ENCODE measurements around the gene ANGPTL2. TPM values are rescaled to one million over a fixed set of nuclear protein-coding genes. Genes with fewer than 3 reads are reported as not detected.

Gene ANGPTL2
- total RNA-seq, 1 donor from 2014 or later, result 20.6 TPM

DNA sequence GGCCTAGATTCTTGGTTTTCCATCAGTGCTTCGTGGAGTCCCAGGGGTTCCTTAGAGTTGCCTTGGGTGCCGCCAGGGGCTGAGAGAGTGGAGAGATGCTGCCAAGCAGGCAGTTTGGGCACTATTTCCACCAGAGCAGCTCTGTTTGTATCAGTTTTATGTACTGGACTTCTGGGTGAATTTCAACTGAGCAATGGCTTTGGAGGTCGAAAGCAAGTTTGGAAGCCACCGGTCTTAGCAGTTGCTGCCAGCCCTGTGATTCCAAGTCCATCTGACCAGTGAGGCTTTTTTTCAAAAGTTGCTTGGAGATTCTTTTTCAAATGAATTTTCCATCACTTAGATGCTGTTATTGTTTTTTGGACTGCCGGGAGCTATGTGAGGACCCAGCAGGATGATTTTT, 68.5 kb downstream of the ANGPTL2 start:
- TF ChIP-seq, protein P1, sequence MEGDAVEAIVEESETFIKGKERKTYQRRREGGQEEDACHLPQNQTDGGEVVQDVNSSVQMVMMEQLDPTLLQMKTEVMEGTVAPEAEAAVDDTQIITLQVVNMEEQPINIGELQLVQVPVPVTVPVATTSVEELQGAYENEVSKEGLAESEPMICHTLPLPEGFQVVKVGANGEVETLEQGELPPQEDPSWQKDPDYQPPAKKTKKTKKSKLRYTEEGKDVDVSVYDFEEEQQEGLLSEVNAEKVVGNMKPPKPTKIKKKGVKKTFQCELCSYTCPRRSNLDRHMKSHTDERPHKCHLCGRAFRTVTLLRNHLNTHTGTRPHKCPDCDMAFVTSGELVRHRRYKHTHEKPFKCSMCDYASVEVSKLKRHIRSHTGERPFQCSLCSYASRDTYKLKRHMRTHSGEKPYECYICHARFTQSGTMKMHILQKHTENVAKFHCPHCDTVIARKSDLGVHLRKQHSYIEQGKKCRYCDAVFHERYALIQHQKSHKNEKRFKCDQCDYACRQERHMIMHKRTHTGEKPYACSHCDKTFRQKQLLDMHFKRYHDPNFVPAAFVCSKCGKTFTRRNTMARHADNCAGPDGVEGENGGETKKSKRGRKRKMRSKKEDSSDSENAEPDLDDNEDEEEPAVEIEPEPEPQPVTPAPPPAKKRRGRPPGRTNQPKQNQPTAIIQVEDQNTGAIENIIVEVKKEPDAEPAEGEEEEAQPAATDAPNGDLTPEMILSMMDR (conservative IDR thresholded peaks at IDR 0.05), result no peak

DNA sequence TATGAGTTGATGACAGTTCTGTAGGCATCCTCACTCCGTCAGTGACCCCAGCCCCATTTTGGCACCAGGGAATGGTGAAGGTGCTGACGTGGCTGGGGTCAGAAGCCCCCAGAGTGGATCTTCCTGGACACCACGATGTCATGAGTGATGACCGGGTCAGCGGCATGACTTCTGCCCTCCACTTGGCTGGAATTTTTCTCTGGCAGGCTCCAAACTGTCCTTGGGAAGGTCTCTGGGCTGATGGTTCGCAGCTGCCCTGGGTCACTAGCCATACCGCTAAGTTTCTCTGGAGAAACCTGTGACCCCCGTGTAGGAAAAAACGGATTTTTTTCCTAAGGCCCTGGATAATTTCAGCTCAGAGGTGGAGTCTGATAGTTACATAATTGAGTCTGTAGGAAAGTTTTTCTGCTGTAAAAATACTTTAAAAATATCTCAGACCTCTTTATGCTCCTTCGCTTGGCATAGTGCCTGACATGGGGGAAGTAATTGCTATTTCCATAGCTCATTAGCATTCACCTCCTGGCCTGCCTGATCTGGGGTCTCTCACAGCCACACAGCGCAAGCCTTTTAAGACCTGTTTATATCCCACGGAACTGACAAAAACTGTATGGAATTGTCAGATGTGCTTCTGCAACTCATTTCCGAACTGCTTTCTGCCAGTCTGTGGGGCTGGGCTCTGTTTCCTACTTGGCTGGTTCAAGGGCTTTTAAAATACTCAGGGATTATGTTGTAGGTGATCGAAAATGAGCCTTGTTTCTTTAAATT, 69.2 kb downstream of the ANGPTL2 start:
- Mint-ChIP-seq H3K27ac (peak overlapping the region; percentile 25), H3K9me3 (no peaks in the 10 kb centered on the region), H3K27me3 (no peaks in the 10 kb centered on the region), H3K36me3 (no peaks in the 10 kb centered on the region), H3K4me3 (no peak overlapping the region), H3K4me1 (ENCODE audit: unreplicated experiment) (peaks cover 22% of the 10 kb centered on the region)
- TF ChIP-seq, protein P1 (conservative IDR thresholded peaks at IDR 0.05), result no peak
- peak; percentile 31 for DNase-seq (ENCODE audit: extremely low spot score, unreplicated experiment)

More for the DNA sequence above, 68.5 kb downstream of the ANGPTL2 start:
- H3K27ac Mint-ChIP-seq, result peak overlapping the region; percentile 25
- H3K4me3 Mint-ChIP-seq, result no peak overlapping the region
- H3K9me3 Mint-ChIP-seq, result no peaks in the 10 kb centered on the region
- no peaks in the 10 kb centered on the region for H3K36me3 Mint-ChIP-seq
- peaks cover 29% of the 10 kb centered on the region for H3K4me1 Mint-ChIP-seq (ENCODE audit: unreplicated experiment)
- H3K27me3 Mint-ChIP-seq, result no peaks in the 10 kb centered on the region
- DNase-seq (ENCODE audit: extremely low spot score, unreplicated experiment), result peak; percentile 37

DNA sequence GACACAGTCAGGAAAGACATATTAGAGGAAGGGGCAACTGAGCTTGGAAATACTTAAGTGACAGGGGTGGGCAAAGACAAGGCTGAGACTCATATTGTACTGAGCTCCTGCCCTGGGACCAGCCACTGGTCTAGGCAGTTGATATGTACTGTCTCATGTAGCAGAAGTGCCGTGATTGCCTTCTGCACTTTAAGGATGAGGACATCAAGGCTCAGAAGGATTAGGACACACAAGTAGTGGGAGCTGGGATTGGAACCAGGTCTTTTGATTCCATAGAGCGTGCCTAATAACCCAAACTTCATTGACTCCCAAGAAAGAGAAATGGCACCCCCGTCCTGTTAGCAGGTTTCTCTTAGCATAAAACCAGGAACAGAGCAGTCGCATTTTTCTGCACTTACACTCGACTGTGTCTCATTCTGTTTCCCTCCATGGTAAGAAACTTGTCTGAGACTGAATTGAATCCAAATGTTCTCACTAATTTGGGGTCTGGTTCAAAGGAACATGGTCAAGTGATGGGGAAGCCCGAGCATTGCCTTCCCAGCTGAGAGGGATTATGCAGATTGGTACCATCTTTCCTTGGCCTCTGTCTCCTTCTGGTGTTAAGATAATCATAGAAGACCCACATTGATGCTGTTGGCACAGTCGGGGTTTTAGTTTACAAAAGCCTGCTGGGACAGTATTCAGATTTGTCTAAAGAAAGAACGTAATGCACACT, 70.4 kb downstream of the ANGPTL2 start:
- H3K36me3 Mint-ChIP-seq, result no peaks in the 10 kb centered on the region
- TF ChIP-seq, protein P1 (conservative IDR thresholded peaks at IDR 0.05), result no peak
- no peaks in the 10 kb centered on the region for H3K9me3 Mint-ChIP-seq
- no peaks in the 10 kb centered on the region for H3K27me3 Mint-ChIP-seq
- no peak overlapping the region for H3K27ac Mint-ChIP-seq
- peak; percentile 3 for DNase-seq (ENCODE audit: extremely low spot score, unreplicated experiment)
- no peak overlapping the region for H3K4me3 Mint-ChIP-seq
- peaks cover 15% of the 10 kb centered on the region for H3K4me1 Mint-ChIP-seq (ENCODE audit: unreplicated experiment)

DNA sequence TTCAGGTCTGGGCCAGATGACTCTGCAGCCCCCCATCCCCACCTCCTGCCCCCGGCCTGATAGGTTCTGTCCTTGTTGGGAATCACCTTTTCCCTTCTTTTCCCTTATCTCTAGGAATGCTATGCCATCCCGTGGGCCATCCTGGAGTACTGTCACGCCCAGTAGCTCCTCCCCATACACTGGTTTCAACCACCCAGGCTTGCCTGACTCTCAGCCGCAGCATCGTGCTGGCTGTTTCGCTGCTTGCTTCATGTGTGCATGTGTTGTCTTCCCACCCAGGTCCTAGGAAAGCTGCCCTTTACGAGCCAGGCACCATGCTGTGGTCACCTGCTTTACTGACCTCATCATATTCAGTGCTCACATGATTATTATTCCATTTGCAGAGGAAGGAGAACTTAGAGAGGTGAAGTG, 71.8 kb downstream of the ANGPTL2 start:
- DNase-seq (ENCODE audit: extremely low spot score, unreplicated experiment), result peak; percentile 53
- Mint-ChIP-seq H3K4me1 (ENCODE audit: unreplicated experiment) (peaks cover 11% of the 10 kb centered on the region), H3K9me3 (no peaks in the 10 kb centered on the region), H3K27me3 (no peaks in the 10 kb centered on the region), H3K36me3 (no peaks in the 10 kb centered on the region), H3K4me3 (no peak overlapping the region), H3K27ac (no peak overlapping the region)
- TF ChIP-seq, protein P1 (conservative IDR thresholded peaks at IDR 0.05), result no peak

DNA sequence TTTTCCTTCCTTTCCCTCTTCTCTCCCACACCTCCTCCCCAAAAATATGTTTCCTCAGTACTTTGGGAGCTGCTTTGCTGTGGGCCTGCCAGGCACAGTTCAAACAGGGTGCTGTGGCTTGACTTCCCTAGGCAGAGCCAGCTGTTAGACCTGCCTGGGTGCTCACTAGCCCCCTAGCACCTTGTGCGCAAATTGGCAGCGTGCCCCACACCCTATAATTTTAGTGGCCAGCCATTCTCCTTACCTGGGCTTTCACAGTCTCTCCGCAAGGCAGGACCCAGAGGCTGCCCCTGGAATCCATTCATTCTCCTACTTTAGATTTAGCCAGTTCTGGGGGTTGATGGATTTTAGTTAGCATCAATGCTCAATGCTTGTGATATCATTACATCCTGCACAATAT, 72.3 kb downstream of the ANGPTL2 start:
- Mint-ChIP-seq H3K27ac (no peak overlapping the region), H3K36me3 (no peaks in the 10 kb centered on the region)

More for the DNA sequence above, 72.3 kb downstream of the ANGPTL2 start:
- peaks cover 11% of the 10 kb centered on the region for H3K4me1 Mint-ChIP-seq (ENCODE audit: unreplicated experiment)
- no peak overlapping the region for H3K4me3 Mint-ChIP-seq
- H3K9me3 Mint-ChIP-seq, result no peaks in the 10 kb centered on the region
- no peaks in the 10 kb centered on the region for H3K27me3 Mint-ChIP-seq
- DNase-seq (ENCODE audit: extremely low spot score, unreplicated experiment), result peak; percentile 43
- TF ChIP-seq, protein P1 (conservative IDR thresholded peaks at IDR 0.05), result no peak
